Colonic mucosa (tissue), 4 donors: ENCODE data around the gene NSD1. TPM values are rescaled to one million over a fixed set of nuclear protein-coding genes. Genes with fewer than 3 reads are reported as not detected.

Source experiments
- DNase-seq: peaks from one replicate; pipeline ENCODE4 v3.0.0-alpha.2; 2020
- H3K27ac ChIP-seq: fragments of 200-600 bp; one replicate; pipeline ENCODE4 v1.8.0; 2021
- H3K27me3 ChIP-seq: fragments of 200-600 bp; one replicate; pipeline ENCODE4 v1.8.0; 2021
- H3K36me3 ChIP-seq: fragments of 200-600 bp; one replicate; pipeline ENCODE4 v1.8.0; 2021
- H3K4me1 ChIP-seq: fragments of 200-600 bp; one replicate; pipeline ENCODE4 v1.8.0; 2021; ENCODE audit warnings: mild to moderate bottlenecking
- H3K4me3 ChIP-seq: fragments of 200-600 bp; one replicate; pipeline ENCODE4 v1.8.0; 2021
- H3K9ac ChIP-seq, 2 donors: one replicate each; pipeline ENCODE4 v1.7.0; 2013; ENCODE audit warnings: control low read depth in 2 of 2, low read depth in 2 of 2, low read length in 2 of 2
- H3K9me3 ChIP-seq: fragments of 200-600 bp; one replicate; pipeline ENCODE4 v1.8.0; 2021
- CTCF ChIP-seq: fragments of 200-600 bp; IDR thresholded peaks from one replicate; pipeline ENCODE4 v1.8.0; 2022; ENCODE audit warnings: antibody characterized with exemption, mild to moderate bottlenecking
- intact Hi-C: fragments of 100-400 bp; cut with DNase I; formaldehyde crosslinking; loops from one replicate; pipeline ENCODE4 v1.14.1; 2022
- total RNA-seq, 2 donors: library from RNA; stranded (reverse); fragmentation: NEBNext Ultra II Directional in 1 of 2; extraction: Animal tissue kit (Norgen Biotek cat#: 25700) in 1 of 2; gene quantifications; one replicate each; pipeline ENCODE4 v1.2.1, GENCODE V29; 2021
- donor health status: healthy.
- donor health status: DM: no; HTN: no; CAD: no.
- donor health status: DM: no; HTN: no; CAD: no.

NSD1 gene
- total RNA-seq, 2 donors from 2014 or later: 53.0 to 77.9 TPM

DNA sequence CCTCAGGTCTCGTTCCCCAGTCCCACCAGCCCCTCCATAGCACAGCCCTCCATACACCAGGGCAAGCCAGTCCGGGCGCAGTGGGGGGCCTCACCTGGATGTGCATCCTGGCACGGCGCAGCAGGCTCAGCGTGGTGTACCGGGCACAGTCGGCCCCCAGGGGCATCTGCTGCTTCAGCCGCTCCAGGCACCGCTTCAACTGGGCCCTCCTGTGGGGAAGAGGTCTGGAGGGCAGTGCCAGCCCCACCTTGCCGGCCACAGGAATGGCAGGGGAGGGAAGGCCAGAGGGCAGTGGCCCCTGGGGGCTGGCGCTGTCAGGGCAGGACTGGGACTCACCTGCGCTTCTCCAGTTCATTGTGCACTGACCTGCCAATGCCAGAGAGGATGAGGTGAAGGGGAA, 176.8 kb downstream of the NSD1 start:
- TF ChIP-seq CTCF: no peak
- H3K36me3 ChIP-seq: peaks cover 4% of the 10 kb centered on the region
- DNase-seq: no peak
- intact Hi-C loops: loop anchor here (5.0 to 10.0 kb wide), 2 partner anchors 192 to 196 kb away; no protein-coding TSS in a partner anchor
- no peak overlapping the region for H3K4me3 ChIP-seq
- H3K9me3 ChIP-seq: no peaks in the 10 kb centered on the region
- H3K4me1 ChIP-seq: peaks cover 35% of the 10 kb centered on the region
- peak overlapping the region; percentile 28 to 68 for H3K9ac ChIP-seq
- no peak overlapping the region for H3K27ac ChIP-seq
- H3K27me3 ChIP-seq: no peaks in the 10 kb centered on the region

GRCh38 chr5:177310757-177311391, 177.3 kb downstream of the NSD1 start:
- Histone ChIP-seq H3K9ac (peak overlapping the region; percentile 61 to 68), H3K4me1 (peaks cover 32% of the 10 kb centered on the region), H3K27ac (no peak overlapping the region), H3K36me3 (no peaks in the 10 kb centered on the region), H3K9me3 (no peaks in the 10 kb centered on the region), H3K4me3 (peak overlapping the region; percentile 56), H3K27me3 (no peaks in the 10 kb centered on the region)
- intact Hi-C loops: loop anchor here (5.0 to 10.0 kb wide), 2 partner anchors 191 to 196 kb away; no protein-coding TSS in a partner anchor
- TF ChIP-seq CTCF: no peak
- peak; percentile 68 for DNase-seq

DNA sequence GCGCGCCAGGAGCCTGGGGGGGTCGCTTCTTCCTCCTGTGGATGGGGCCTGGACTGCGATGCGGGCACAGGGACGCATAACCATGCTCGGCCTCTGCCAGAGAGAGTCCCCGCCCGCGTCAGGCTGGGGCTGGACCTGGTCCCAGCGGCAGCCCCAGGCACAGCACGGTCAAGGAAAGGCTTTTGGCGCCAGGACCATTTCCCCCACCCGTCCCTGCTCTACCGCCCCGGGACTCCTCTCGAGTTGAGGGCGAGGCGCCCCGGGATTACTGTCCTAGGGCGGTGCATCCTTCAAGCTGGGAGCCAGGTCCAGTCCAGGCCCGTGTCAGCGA, 177.8 kb downstream of the NSD1 start:
- H3K4me1 ChIP-seq: peaks cover 32% of the 10 kb centered on the region
- peak overlapping the region; percentile 56 for H3K4me3 ChIP-seq
- no peak overlapping the region for H3K27ac ChIP-seq
- peak overlapping the region; percentile 61 to 68 for H3K9ac ChIP-seq
- DNase-seq: no peak
- H3K27me3 ChIP-seq: no peaks in the 10 kb centered on the region
- intact Hi-C loops: loop anchor here (5.0 to 10.0 kb wide), 2 partner anchors 191 to 197 kb away; no protein-coding TSS in a partner anchor
- no peaks in the 10 kb centered on the region for H3K36me3 ChIP-seq
- TF ChIP-seq CTCF: no peak
- no peaks in the 10 kb centered on the region for H3K9me3 ChIP-seq

GRCh38 chr5:177311723-177312648, 178.4 kb downstream of the NSD1 start, which contains the start of gene MXD3:
MXD3 (minus strand) TSS chr5:177311898; CDS start chr5:177311830, 68 bp downstream.
- Histone ChIP-seq H3K27ac (peak within 1 kb of the TSS; percentile 41), H3K9ac (peak within 1 kb of the TSS; percentile 61 to 68), H3K27me3 (no peaks in the 10 kb centered on the region), H3K4me1 (peaks cover 32% of the 10 kb centered on the region), H3K9me3 (no peaks in the 10 kb centered on the region), H3K4me3 (peak within 1 kb of the TSS; percentile 56), H3K36me3 (no peaks in the 10 kb centered on the region)
- TF ChIP-seq CTCF: no peak
- intact Hi-C loops: loop anchor here (5.0 to 10.0 kb wide), 2 partner anchors 190 to 197 kb away; no protein-coding TSS in a partner anchor
- peak; percentile 97 for DNase-seq

DNA sequence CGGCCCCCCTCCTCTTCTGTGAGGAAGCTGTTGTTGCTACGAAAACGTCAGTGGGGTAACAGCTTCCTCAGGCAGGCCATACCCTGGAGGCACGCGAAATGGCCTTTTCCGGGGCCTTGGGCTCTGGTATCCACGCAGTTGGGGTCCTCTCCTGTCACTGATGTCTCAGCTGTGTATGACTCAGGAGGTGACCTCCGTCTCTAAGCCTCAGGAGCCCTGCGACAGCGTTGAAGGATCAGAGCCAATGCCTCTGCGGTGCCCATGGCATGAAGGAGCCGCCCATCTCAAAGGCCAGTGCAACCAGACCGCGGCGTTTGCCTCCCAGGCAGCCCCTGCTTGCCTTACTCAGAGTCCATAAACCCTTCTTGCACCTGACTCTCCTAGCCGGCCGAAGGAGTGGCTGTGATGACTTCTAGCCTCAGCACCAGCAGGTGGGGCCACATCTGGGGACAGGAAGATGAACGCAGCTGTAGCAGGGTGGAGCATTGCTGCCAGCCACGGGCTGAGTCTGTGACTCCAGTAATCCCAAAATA, 179.1 kb downstream of the NSD1 start:
- H3K9me3 ChIP-seq: no peaks in the 10 kb centered on the region
- intact Hi-C loops: loop anchor here (5.0 to 10.0 kb wide), 2 partner anchors 190 to 198 kb away; no protein-coding TSS in a partner anchor
- H3K27me3 ChIP-seq: no peaks in the 10 kb centered on the region
- TF ChIP-seq CTCF: no peak
- peak overlapping the region; percentile 56 for H3K4me3 ChIP-seq
- H3K9ac ChIP-seq: no peak overlapping the region
- DNase-seq: peak; percentile 82
- peaks cover 32% of the 10 kb centered on the region for H3K4me1 ChIP-seq
- H3K27ac ChIP-seq: peak overlapping the region; percentile 23
- no peaks in the 10 kb centered on the region for H3K36me3 ChIP-seq
